K562 (cell line): ENCODE measurements around the gene COL5A1. TPM values are rescaled to one million over a fixed set of nuclear protein-coding genes. Genes with fewer than 3 reads are reported as not detected.

ENCODE experiments used
- ATAC-seq: fragments of 200-7000 bp; cut with Tn5 transposase; 3 replicates; pipeline ENCODE4 v1.9.1; 2020; ENCODE audit warnings: moderate library complexity
- BruUV-seq: library from RNA; stranded (reverse); fragments of 400-500 nt; replicated peaks from 2 replicates; lab custom pipeline; 2021; lab: Mats Ljungman, UMichigan
- CTCF ChIA-PET: fragments of 300-600 bp; formaldehyde crosslinking; extraction: SDS; loops from one replicate; lab custom pipeline; 2021; ENCODE audit warnings: low intra/inter-chr PET ratio; lab: Yijun Ruan, JAX
- POLR2A ChIA-PET: fragments of 300-600, 350-650 bp; sonication (Branson Sonifier 250); formaldehyde crosslinking; extraction: SDS; loops from one replicate; lab custom pipeline; 2021; ENCODE audit warnings: antibody characterized with exemption, inconsistent platforms; lab: Yijun Ruan, JAX
- DNase-seq, 4 experiments: peaks; one replicate each; pipeline versions ENCODE4 v3.0.0 to v3.0.0-alpha.2; 2011 to 2018; ENCODE audit warnings: low spot score in 3 of 4, mixed read lengths in 3 of 4; ENCODE audit errors: extremely low read depth in 1 of 4
- FAIRE-seq: peaks from 2 replicates; lab custom pipeline; 2011; peaks lifted over from hg19 to GRCh38; lab: Jason Lieb, UNC
- H2AFZ ChIP-seq: 2 replicates; pipeline ENCODE4 v1.6.0; 2011; ENCODE audit warnings: low read depth, low read length, control low read depth, inconsistent platforms
- H3K27ac ChIP-seq: fragments of 200-600 bp; 3 replicates; pipeline ENCODE4 v1.8.0; 2011; ENCODE audit warnings: low read depth, mild to moderate bottlenecking, control low read depth, inconsistent platforms, low read length, moderate library complexity, mixed read lengths; ENCODE audit errors: extremely low read depth
- H3K27me3 ChIP-seq, 2 experiments: fragments of 300-600 bp in 1 of 2; 2 replicates in 1 of 2; 3 replicates in 1 of 2; pipeline versions ENCODE4 v1.6.0 to v1.8.0; 2011; ENCODE audit warnings: inconsistent platforms in 2 of 2, low read length in 2 of 2, mild to moderate bottlenecking in 1 of 2, mixed read lengths in 1 of 2, moderate library complexity in 1 of 2; ENCODE audit not compliant: control insufficient read depth in 2 of 2, insufficient read depth in 2 of 2
- H3K36me3 ChIP-seq: fragments of 300-600 bp; 3 replicates; pipeline ENCODE4 v1.8.0; 2011; ENCODE audit warnings: mild to moderate bottlenecking, low read length, inconsistent platforms; ENCODE audit not compliant: control insufficient read depth, insufficient read depth
- H3K4me1 ChIP-seq, 2 experiments: fragments of 200-600 bp in 1 of 2; replicated peaks in 1 of 2; 2 replicates in 1 of 2; 3 replicates in 1 of 2; pipeline versions ENCODE4 v1.5.1 to v1.8.0; 2011; ENCODE audit warnings: inconsistent platforms in 2 of 2, low read length in 2 of 2, mild to moderate bottlenecking in 1 of 2, mixed read lengths in 1 of 2, moderate library complexity in 1 of 2; ENCODE audit not compliant: control insufficient read depth in 2 of 2, insufficient read depth in 2 of 2
- H3K4me2 ChIP-seq: 2 replicates; pipeline ENCODE4 v1.6.1; 2011; ENCODE audit warnings: low read length, control low read depth, inconsistent platforms, mixed read lengths; ENCODE audit not compliant: insufficient read depth
- H3K4me3 ChIP-seq: fragments of 200-600 bp; sonication (generic), shearing (Covaris generic); 2 replicates; pipeline ENCODE4 v1.5.1; 2016; ENCODE audit warnings: control low read depth, inconsistent platforms
- H3K79me2 ChIP-seq: fragments of 200-600 bp; 3 replicates; pipeline ENCODE4 v1.8.0; 2011; ENCODE audit warnings: low read length, inconsistent platforms; ENCODE audit not compliant: control insufficient read depth, insufficient read depth
- H3K9ac ChIP-seq, 2 experiments: 2 replicates each; pipeline versions ENCODE4 v1.6.0 to v1.6.1; 2011; ENCODE audit warnings: low read depth in 2 of 2, low read length in 2 of 2, control low read depth in 1 of 2, inconsistent platforms in 1 of 2, mild to moderate bottlenecking in 1 of 2, mixed read lengths in 1 of 2; ENCODE audit not compliant: insufficient read depth in 1 of 2
- H3K9me1 ChIP-seq: one replicate; pipeline ENCODE4 v1.6.0; 2011; ENCODE audit warnings: inconsistent platforms, mild to moderate bottlenecking, low read length, moderate library complexity; ENCODE audit not compliant: control insufficient read depth, insufficient read depth
- H3K9me3 ChIP-seq: replicated peaks from 2 replicates; pipeline ENCODE4 v1.5.1; 2011; ENCODE audit warnings: low read depth, low read length, inconsistent platforms; ENCODE audit not compliant: control insufficient read depth, insufficient read depth
- H4K20me1 ChIP-seq: replicated peaks from 2 replicates; pipeline ENCODE4 v1.6.1; 2011; ENCODE audit warnings: low read length, inconsistent platforms, mixed read lengths; ENCODE audit not compliant: control insufficient read depth, insufficient read depth
- ARID1B ChIP-seq: fragments of 450-650 bp; IDR thresholded peaks from 2 replicates; pipeline ENCODE4 v1.6.1; 2016; ENCODE audit warnings: antibody characterized with exemption, mild to moderate bottlenecking, inconsistent platforms
- BACH1 ChIP-seq: fragments of 200-800 bp; sonication (Bioruptor generic); IDR thresholded peaks from 2 replicates; pipeline ENCODE4 v1.6.1; 2016; ENCODE audit warnings: missing genetic modification characterization, missing compliant biosample characterization
- KHSRP ChIP-seq: fragments of 450-650 bp; IDR thresholded peaks from 2 replicates; pipeline ENCODE4 v1.6.1; 2017
- KLF10 ChIP-seq: fragments of 250-450 bp; sonication (Bioruptor Pico); IDR thresholded peaks from 2 replicates; pipeline ENCODE4 v1.6.1; 2021; ENCODE audit warnings: matching md5 sums
- MTA1 ChIP-seq: fragments of 450-650 bp; IDR thresholded peaks from 2 replicates; pipeline ENCODE4 v1.6.1; 2017; ENCODE audit warnings: borderline replicate concordance
- PCBP1 ChIP-seq: fragments of 200-400 bp; formaldehyde crosslinking; IDR thresholded peaks from 2 replicates; pipeline ENCODE4 v1.6.1; 2018; ENCODE audit warnings: mild to moderate bottlenecking, low read depth, low read length; ENCODE audit not compliant: poor library complexity, severe bottlenecking
- POU5F1 ChIP-seq: fragments of 150-350 bp; IDR thresholded peaks from 2 replicates; pipeline ENCODE4 v1.6.1; 2014; ENCODE audit warnings: borderline replicate concordance, low read length, low read depth, mild to moderate bottlenecking; ENCODE audit not compliant: partially characterized antibody
- SMAD4 ChIP-seq: fragments of 250-450 bp; sonication (Bioruptor Pico); conservative IDR thresholded peaks from 2 replicates; pipeline ENCODE4 v1.8.0; 2021; ENCODE audit warnings: inconsistent platforms, mild to moderate bottlenecking, moderate library complexity
- ZNF583 ChIP-seq: fragments of 250-450 bp; sonication (Bioruptor Pico); IDR thresholded peaks from 2 replicates; pipeline ENCODE4 v1.4.0; 2020
- WGBS: fragments of 100-300 bp; shearing (Covaris generic); methylation state at CpG from one replicate; pipeline ENCODE4 v1.1.6; 2016; ENCODE audit warnings: low coverage, mixed read lengths; ENCODE audit not compliant: insufficient coverage; ENCODE audit errors: missing lambda C conversion rate; 5-methylcytosine and 5-hydroxymethylcytosine counted together
- in situ Hi-C: fragments of 300-500 bp; cut with MboI; formaldehyde crosslinking; loops from 4 replicates; pipeline ENCODE4 v1.15.0; 2018; ENCODE audit warnings: inconsistent platforms, mixed read lengths
- intact Hi-C: fragments of 100-400 bp; cut with micrococcal nuclease; formaldehyde crosslinking; loops from 2 replicates; pipeline ENCODE4 v1.14.2; 2022
- polyA plus RNA-seq, 8 experiments: library from polyadenylated mRNA; depleted of rRNA in 4 of 8; stranded (reverse) in 5 of 8; unstranded in 3 of 8; fragments of >200 nt; fragmentation: Nextera tagmentation in 2 of 8; fragmentation: Illumina TruSeq in 1 of 8; extraction: Ambion mirVana in 2 of 8; extraction: Trizol in 1 of 8; gene quantifications; 2 replicates each; pipeline versions ENCODE4 v1.2.1 to v1.2.3, GENCODE V29; 2011 to 2014; ENCODE audit warnings: inconsistent platforms in 1 of 8, missing spikeins in 1 of 8
- total RNA-seq, 7 experiments: library from RNA; depleted of rRNA in 6 of 7; stranded (reverse); fragments of >200 nt in 6 of 7; fragmentation: Illumina TruSeq in 2 of 7; extraction: Trizol in 2 of 7; gene quantifications; 2 replicates each; pipeline versions ENCODE4 v1.2.1 to v1.2.3, GENCODE V29; 2011 to 2021; ENCODE audit warnings: low replicate concordance in 1 of 7
- TF ChIP-seq, protein P1 (sequence below): sonication (generic); formaldehyde crosslinking; IDR thresholded peaks from 2 replicates; pipeline ENCODE4 v1.8.0; 2023; ENCODE audit warnings: mild to moderate bottlenecking, missing genetic modification reagents

Gene COL5A1
- total and polyA plus RNA-seq, 9 of the 15 experiments (the other 6 are each of a cell fraction or from before 2014, with no cell fraction given): under 0.01 to 0.13 (median 0.04) TPM; not detected in 6

DNA sequence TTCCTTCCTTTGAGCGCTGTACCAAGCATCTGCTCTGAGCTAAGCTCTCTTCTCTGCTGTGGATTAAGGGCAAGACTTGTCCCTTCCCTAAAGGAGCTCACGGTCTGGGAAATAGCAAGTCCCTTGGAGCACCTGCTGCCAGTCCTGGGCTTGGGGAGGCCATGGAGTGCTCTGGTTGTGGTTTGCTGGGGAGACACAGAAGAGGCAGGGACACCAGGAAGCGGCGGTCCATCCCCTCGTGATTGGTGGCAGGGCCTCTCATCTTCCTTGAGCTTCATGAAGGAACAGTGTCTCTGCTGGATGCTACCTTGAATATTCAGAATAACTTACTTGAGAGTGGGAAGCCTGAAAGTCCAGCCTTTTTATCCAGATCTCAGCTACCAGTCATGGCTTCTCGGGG lies 35.3 kb downstream of the COL5A1 start:
- Histone ChIP-seq H3K4me3 (no peak overlapping the region), H3K27ac (no peak overlapping the region), H3K79me2 (no peaks in the 10 kb centered on the region), H3K9ac (no peak overlapping the region), H3K9me3 (no peaks in the 10 kb centered on the region), H3K4me2 (no peak overlapping the region), H4K20me1 (peaks cover 5% of the 10 kb centered on the region; the same call in 1 of the 2 replicates), H3K4me1 (no peaks in the 10 kb centered on the region), H3K9me1 (no peaks in the 10 kb centered on the region), H2AFZ (no peak overlapping the region), H3K36me3 (no peaks in the 10 kb centered on the region), H3K27me3 (peaks cover 0 to 21% of the 10 kb centered on the region in 2 experiments; a peak in 2 of 5 replicates)
- in situ Hi-C loops: no loop called here
- FAIRE-seq: no peak
- ATAC-seq: no peak
- DNase-seq: no peak
- ChIA-PET CTCF (no interaction called here), POLR2A (interaction anchor here (1.5 kb wide), 1 partner anchor 12 kb away, joined by 4 read pairs; no protein-coding TSS in a partner anchor)
- WGBS: 0% methylated on average over 5 of the region's 6 CpGs
- BruUV-seq: no TSS peak
- intact Hi-C loops: no loop called here
- no peak for TF ChIP-seq BACH1 (tag)
- no peak for TF ChIP-seq MTA1

DNA sequence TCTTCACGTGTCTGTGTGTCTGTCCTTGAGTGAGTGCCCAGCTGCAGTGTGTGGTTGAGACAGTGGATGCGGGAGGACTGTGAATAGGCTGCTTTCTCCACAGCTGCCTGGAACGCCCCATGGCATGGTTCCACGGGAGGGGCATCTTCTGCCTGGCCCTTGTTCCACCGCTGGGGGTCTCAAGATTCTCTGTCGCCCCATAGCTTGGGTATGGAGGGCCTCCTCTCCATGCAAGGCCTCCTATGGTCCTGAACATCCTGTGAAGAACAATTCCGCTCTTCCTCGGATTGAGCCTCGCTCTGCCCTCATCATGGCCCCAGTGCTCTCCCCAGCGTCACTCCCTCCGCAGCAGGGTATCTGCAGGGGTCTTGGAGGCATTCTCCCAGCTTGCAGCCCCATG lies 36.1 kb downstream of the COL5A1 start:
- no peaks in the 10 kb centered on the region for H3K79me2 ChIP-seq
- intact Hi-C loops: no loop called here
- FAIRE-seq (no peak), ATAC-seq (no peak), DNase-seq (no peak)
- H3K4me2 ChIP-seq: no peak overlapping the region
- no peaks in the 10 kb centered on the region for H3K4me1 ChIP-seq
- no peak overlapping the region for H3K9ac ChIP-seq
- no peak overlapping the region for H3K4me3 ChIP-seq
- peaks cover 0 to 29% of the 10 kb centered on the region in 2 experiments; a peak in 2 of 5 replicates for H3K27me3 ChIP-seq
- under 1% methylated on average over 11 of the region's 11 CpGs for WGBS
- in situ Hi-C loops: no loop called here
- no peaks in the 10 kb centered on the region for H3K9me3 ChIP-seq
- H4K20me1 ChIP-seq: peaks cover 5% of the 10 kb centered on the region; the same call in 1 of the 2 replicates
- BruUV-seq: no TSS peak
- H3K27ac ChIP-seq: no peak overlapping the region
- H3K9me1 ChIP-seq: no peaks in the 10 kb centered on the region
- ChIA-PET POLR2A (interaction anchor here (1.5 kb wide), 1 partner anchor 11 kb away, joined by 4 read pairs; no protein-coding TSS in a partner anchor), CTCF (no interaction called here)
- no peak overlapping the region for H2AFZ ChIP-seq
- H3K36me3 ChIP-seq: no peaks in the 10 kb centered on the region
- TF ChIP-seq POU5F1: no peak
- no peak for TF ChIP-seq ARID1B
- TF ChIP-seq, protein P1, sequence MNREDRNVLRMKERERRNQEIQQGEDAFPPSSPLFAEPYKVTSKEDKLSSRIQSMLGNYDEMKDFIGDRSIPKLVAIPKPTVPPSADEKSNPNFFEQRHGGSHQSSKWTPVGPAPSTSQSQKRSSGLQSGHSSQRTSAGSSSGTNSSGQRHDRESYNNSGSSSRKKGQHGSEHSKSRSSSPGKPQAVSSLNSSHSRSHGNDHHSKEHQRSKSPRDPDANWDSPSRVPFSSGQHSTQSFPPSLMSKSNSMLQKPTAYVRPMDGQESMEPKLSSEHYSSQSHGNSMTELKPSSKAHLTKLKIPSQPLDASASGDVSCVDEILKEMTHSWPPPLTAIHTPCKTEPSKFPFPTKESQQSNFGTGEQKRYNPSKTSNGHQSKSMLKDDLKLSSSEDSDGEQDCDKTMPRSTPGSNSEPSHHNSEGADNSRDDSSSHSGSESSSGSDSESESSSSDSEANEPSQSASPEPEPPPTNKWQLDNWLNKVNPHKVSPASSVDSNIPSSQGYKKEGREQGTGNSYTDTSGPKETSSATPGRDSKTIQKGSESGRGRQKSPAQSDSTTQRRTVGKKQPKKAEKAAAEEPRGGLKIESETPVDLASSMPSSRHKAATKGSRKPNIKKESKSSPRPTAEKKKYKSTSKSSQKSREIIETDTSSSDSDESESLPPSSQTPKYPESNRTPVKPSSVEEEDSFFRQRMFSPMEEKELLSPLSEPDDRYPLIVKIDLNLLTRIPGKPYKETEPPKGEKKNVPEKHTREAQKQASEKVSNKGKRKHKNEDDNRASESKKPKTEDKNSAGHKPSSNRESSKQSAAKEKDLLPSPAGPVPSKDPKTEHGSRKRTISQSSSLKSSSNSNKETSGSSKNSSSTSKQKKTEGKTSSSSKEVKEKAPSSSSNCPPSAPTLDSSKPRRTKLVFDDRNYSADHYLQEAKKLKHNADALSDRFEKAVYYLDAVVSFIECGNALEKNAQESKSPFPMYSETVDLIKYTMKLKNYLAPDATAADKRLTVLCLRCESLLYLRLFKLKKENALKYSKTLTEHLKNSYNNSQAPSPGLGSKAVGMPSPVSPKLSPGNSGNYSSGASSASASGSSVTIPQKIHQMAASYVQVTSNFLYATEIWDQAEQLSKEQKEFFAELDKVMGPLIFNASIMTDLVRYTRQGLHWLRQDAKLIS (CRISPR knock-in tag): no peak
- TF ChIP-seq KLF10 (CRISPR knock-in tag): no peak
- no peak for TF ChIP-seq SMAD4
- no peak for TF ChIP-seq ZNF583 (CRISPR knock-in tag)
- TF ChIP-seq PCBP1: no peak
- TF ChIP-seq KHSRP: no peak
